Measurements from ENCODE around the gene PCBP1.
"Not testable (repeated sequence)": the region's sequence is repeated elsewhere in the genome, so short reads cannot be mapped to it uniquely, and the experiment has no call there.

PCBP1 gene

DNA sequence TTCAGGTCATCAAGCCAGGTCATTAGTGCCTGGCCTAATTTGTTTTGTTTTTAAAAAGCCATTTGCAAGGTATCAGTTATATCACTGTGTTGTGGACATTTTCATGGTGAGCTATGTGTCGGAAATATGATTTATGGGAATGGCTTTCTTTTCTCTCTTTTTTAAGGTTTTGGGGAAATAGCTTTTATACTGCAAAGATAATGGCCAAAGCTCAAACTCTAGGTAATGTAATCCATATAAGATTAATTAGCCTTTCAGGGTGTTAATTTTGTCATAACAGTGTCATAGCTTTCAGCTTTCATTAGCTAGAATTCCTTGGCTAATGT is 45.8 kb downstream of the PCBP1 start:
- no peak for DNase-seq (ENCODE audit: low read depth)
- TF ChIP-seq, protein P1, sequence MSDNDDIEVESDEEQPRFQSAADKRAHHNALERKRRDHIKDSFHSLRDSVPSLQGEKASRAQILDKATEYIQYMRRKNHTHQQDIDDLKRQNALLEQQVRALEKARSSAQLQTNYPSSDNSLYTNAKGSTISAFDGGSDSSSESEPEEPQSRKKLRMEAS (IDR thresholded peaks at IDR 0.05; ENCODE audit: low read depth, low read length) = no peak
- TF ChIP-seq MYC (IDR thresholded peaks at IDR 0.05; ENCODE audit: low read depth, low read length) = 0 out of 2 replicates have a peak, but pooled peaks have one; percentile 0
- H3K4me3 ChIP-seq (ENCODE audit: low read depth, low read length) = peak overlapping the region; percentile 67

DNA sequence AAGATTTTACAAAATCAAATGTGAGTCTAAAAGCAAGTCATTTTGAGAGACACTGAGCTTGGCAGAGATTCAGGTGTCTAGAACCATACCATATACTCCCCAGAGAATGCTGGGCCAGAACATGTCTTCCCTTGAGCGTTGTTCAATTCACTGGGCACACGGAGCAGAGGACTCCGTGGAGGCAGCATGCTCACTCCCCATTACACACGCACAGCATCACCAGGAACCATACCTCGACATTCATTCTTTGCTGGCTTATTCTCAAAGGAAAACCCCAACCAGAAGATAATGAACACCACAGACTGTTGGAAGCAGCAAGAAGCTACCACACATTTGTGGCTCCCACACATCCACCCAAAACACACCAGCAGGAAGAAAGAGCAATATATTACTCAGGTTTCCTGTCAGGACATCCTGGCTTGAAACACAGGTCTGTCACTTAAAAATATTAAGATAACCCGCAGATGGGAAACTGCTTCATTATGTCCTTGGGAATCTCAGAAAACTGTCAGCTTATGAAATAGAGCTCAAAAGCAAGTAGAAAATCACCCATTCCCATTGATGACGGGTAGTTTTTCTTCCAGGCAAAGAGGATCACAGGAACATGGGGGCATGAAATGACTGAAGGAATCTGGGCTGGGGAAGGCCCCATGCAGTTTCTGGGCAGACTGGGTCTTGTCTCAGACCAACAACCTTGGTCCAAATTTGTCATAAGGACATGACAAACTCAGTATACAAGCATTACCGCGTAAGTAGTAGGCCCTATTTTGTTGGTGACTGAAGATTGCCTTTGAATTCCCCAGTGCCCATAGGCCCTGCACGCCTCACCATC is 46.4 kb downstream of the PCBP1 start:
- TF ChIP-seq POLR2A (IDR thresholded peaks at IDR 0.05; ENCODE audit: extremely low read depth, insufficient read length) (no peak), MYC (IDR thresholded peaks at IDR 0.05; ENCODE audit: low read depth, low read length) (peak; percentile 37; the same call in 1 of the 2 replicates)
- TF ChIP-seq, protein P1 (IDR thresholded peaks at IDR 0.05; ENCODE audit: low read depth, low read length) = peak; percentile 23; the same call in 1 of the 2 replicates
- TF ChIP-seq, protein P2, sequence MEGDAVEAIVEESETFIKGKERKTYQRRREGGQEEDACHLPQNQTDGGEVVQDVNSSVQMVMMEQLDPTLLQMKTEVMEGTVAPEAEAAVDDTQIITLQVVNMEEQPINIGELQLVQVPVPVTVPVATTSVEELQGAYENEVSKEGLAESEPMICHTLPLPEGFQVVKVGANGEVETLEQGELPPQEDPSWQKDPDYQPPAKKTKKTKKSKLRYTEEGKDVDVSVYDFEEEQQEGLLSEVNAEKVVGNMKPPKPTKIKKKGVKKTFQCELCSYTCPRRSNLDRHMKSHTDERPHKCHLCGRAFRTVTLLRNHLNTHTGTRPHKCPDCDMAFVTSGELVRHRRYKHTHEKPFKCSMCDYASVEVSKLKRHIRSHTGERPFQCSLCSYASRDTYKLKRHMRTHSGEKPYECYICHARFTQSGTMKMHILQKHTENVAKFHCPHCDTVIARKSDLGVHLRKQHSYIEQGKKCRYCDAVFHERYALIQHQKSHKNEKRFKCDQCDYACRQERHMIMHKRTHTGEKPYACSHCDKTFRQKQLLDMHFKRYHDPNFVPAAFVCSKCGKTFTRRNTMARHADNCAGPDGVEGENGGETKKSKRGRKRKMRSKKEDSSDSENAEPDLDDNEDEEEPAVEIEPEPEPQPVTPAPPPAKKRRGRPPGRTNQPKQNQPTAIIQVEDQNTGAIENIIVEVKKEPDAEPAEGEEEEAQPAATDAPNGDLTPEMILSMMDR (IDR thresholded peaks at IDR 0.05; ENCODE audit: low read depth, low read length) = no peak
- DNase-seq (ENCODE audit: low read depth) = peak; percentile 75
- peak overlapping the region; percentile 67 for H3K4me3 ChIP-seq (ENCODE audit: low read depth, low read length)

DNA sequence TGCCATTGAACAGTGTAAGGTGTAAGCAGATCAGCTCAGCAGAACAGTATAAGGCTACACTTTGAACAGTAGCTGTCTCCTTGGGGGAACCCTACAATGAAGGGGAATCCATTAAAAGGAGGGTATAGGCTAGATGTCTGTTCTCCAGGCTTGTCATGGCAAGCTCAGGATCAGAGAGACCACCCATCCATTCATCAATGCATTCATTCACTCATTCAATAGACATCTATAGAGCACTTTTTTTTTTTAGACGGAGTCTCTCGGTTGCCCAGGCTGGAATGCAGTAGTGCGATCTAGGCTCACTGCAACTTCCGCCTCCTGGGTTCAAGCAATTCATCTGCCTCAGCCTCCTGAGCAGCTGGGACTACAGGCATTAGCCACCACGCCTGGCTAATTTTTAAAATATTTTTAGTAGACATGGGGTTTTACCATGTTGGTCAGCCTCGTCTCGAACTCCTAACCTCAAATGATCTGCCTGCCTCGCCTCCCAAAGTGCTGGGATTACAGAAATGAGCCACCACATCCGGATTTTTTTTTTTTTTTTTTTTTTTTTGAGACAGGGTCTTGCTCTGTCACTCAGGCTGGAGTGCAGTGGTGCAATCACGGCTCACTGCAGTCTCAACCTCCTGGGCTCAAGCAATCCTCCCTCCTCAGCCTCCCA is 47.2 kb downstream of the PCBP1 start:
- not testable (repeated sequence) for H3K4me3 ChIP-seq (ENCODE audit: low read depth, low read length); DNase-seq (ENCODE audit: low read depth)

All from NB4 (cell line).